NT2/D1 (cell line): Measurements from ENCODE around the gene EMD.
A peak's percentile ranks its signal among the peaks of the same experiment; 100 is the strongest.

ENCODE experiments used
- DNase-seq: peaks from one replicate; pipeline ENCODE4 v3.0.0-alpha.2; 2011; ENCODE audit warnings: low read depth, low spot score
- H3K27me3 ChIP-seq: 2 replicates; pipeline ENCODE4 v1.6.0; 2011; ENCODE audit warnings: mild to moderate bottlenecking; ENCODE audit not compliant: insufficient read length, insufficient read depth
- H3K36me3 ChIP-seq: 2 replicates; pipeline ENCODE4 v1.6.1; 2011; ENCODE audit warnings: mild to moderate bottlenecking, low read length, mixed read lengths; ENCODE audit not compliant: insufficient read depth, insufficient read length
- H3K4me1 ChIP-seq: 2 replicates; pipeline ENCODE4 v1.5.1; 2011; ENCODE audit not compliant: insufficient read depth, insufficient read length
- H3K4me3 ChIP-seq: 2 replicates; pipeline ENCODE4 v1.5.1; 2011; ENCODE audit warnings: low read depth; ENCODE audit not compliant: insufficient read length
- H3K9ac ChIP-seq: 2 replicates; pipeline ENCODE4 v1.6.0; 2011; ENCODE audit warnings: low read depth; ENCODE audit not compliant: insufficient read length
- H3K9me3 ChIP-seq: 2 replicates; pipeline ENCODE4 v1.5.1; 2011; ENCODE audit warnings: mild to moderate bottlenecking, low read length; ENCODE audit not compliant: insufficient read depth
- SUZ12 ChIP-seq: IDR thresholded peaks from 2 replicates; pipeline ENCODE4 v1.6.1; 2011; ENCODE audit not compliant: insufficient read length, insufficient read depth; ENCODE audit errors: extremely low read depth
- YY1 ChIP-seq: IDR thresholded peaks from 2 replicates; pipeline ENCODE4 v1.6.1; 2011; ENCODE audit not compliant: insufficient read length, insufficient read depth
- ZNF274 ChIP-seq: IDR thresholded peaks from 2 replicates; pipeline ENCODE4 v1.6.1; 2011; ENCODE audit warnings: mild to moderate bottlenecking, low read depth, low read length

EMD gene

DNA sequence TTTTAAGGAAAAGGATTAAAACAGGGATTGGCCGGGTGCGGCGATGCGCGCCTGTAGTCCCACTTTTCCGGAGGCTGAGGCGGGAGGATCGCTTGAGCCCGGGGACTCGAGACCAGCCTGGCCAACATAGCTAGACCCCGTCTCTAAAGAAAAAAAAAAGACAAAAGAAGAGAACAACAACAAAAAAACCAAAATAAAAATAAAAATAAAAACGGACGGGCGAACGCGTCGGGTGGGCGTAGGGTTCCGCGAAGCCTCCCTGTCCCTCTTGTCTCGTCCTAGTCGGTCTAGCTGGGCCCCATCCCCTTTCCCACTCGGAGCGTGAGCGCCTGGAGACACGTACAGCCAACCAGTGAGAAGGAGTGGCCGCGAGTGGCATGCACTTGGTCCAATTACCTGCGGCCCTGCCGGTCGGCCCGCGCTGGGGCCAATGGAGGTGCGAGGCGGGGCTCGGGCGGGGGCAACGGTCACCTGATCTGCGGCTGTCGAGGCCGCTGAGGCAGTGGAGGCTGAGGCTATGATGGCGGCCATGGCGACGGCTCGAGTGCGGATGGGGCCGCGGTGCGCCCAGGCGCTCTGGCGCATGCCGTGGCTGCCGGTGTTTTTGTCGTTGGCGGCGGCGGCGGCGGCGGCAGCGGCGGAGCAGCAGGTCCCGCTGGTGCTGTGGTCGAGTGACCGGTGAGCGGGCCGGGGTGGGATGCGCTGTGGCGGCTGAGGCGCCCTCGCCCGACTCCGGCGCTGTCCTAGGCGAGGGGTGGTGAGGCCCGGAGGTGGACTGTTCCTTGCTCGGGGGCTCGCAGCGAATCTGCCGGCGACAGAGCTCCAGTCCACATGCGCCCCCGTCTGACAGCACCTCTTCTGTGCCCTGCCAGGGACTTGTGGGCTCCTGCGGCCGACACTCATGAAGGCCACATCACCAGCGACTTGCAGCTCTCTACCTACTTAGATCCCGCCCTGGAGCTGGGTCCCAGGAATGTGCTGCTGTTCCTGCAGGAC is 49.4 kb downstream of the EMD start, which contains the start of gene ATP6AP1:
Gene ATP6AP1 (plus strand): TSS at position 502 of the 996 bp plus-strand sequence. CDS start 16 bp downstream, at position 518.
- no peak for TF ChIP-seq YY1
- TF ChIP-seq ZNF274: no peak
- TF ChIP-seq SUZ12: no peak
- peaks cover 10% of the 10 kb centered on the region for H3K36me3 ChIP-seq
- H3K9me3 ChIP-seq: no peaks in the 10 kb centered on the region
- H3K4me1 ChIP-seq: peaks cover 3% of the 10 kb centered on the region
- H3K4me3 ChIP-seq: peak within 1 kb of the TSS; percentile 64
- H3K27me3 ChIP-seq: no peaks in the 10 kb centered on the region
- H3K9ac ChIP-seq: peak within 1 kb of the TSS; percentile 70
- DNase-seq: peak; percentile 67

DNA sequence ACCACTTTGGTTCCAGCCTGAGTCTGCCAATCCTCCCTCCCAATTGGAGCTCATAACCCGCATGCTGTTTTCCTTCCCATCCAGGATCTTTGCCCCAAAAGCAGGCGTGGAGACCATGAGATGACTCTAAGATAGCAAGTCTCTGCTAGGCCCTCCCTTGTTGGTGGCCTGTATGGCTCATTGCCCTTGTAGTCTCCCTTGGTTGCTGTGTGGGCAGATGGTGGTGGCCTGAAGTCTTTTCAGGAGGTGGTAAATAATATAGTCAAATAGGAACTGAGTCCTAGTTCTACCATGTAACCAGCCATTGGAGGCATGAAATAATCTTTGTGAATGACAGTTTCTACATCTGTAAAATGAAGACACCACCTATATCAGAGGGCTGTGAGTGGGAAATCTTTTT is 50.6 kb downstream of the EMD start:
- Histone ChIP-seq H3K4me1 (peaks cover 3% of the 10 kb centered on the region), H3K36me3 (peaks cover 21% of the 10 kb centered on the region), H3K27me3 (no peaks in the 10 kb centered on the region), H3K9me3 (no peaks in the 10 kb centered on the region), H3K9ac (no peak overlapping the region), H3K4me3 (no peak overlapping the region)
- TF ChIP-seq ZNF274: no peak
- TF ChIP-seq YY1: no peak
- no peak for TF ChIP-seq SUZ12
- DNase-seq: no peak

GRCh38 chrX:154430479-154430878 is 51.4 kb downstream of the EMD start:
- peaks cover 28% of the 10 kb centered on the region for H3K36me3 ChIP-seq
- no peaks in the 10 kb centered on the region for H3K9me3 ChIP-seq
- no peak for TF ChIP-seq SUZ12
- no peak for TF ChIP-seq ZNF274
- no peak for TF ChIP-seq YY1
- no peak overlapping the region for H3K4me3 ChIP-seq
- no peak for DNase-seq
- H3K27me3 ChIP-seq: no peaks in the 10 kb centered on the region
- H3K4me1 ChIP-seq: peaks cover 3% of the 10 kb centered on the region
- no peak overlapping the region for H3K9ac ChIP-seq

- TF ChIP-seq SUZ12: no peak
- TF ChIP-seq ZNF274: no peak
- no peak for TF ChIP-seq YY1
- no peaks in the 10 kb centered on the region for H3K9me3 ChIP-seq
- peaks cover 3% of the 10 kb centered on the region for H3K4me1 ChIP-seq
- H3K27me3 ChIP-seq: no peaks in the 10 kb centered on the region
- peaks cover 32% of the 10 kb centered on the region for H3K36me3 ChIP-seq
- no peak overlapping the region for H3K4me3 ChIP-seq
- no peak for DNase-seq
- H3K9ac ChIP-seq: no peak overlapping the region
These were observed 51.8 kb downstream of the EMD start for GRCh38 chrX:154430916-154431315.
